CD8-positive, alpha-beta memory T cell (primary cell): ENCODE data around the gene IL10RB. TPM values are rescaled to one million over a fixed set of nuclear protein-coding genes. Genes with fewer than 3 reads are reported as not detected.
A peak's percentile ranks its signal among the peaks of the same experiment; 100 is the strongest.

Experiments used
- CTCF ChIA-PET: fragments of 350-600 bp; sonication (Branson Sonifier 250); formaldehyde crosslinking; loops from one replicate; lab custom pipeline; 2021; ENCODE audit warnings: antibody characterized with exemption; lab: Charles Lee
- POLR2A ChIA-PET: fragments of 350-600 bp; sonication (Branson Sonifier 250); formaldehyde crosslinking; loops from one replicate; lab custom pipeline; 2021; ENCODE audit warnings: antibody characterized with exemption; lab: Charles Lee
- DNase-seq, 5 donors: peaks; one replicate each; pipeline versions ENCODE4 v3.0.0 to v3.0.0-alpha.2; 2020 to 2022; ENCODE audit warnings: mixed read lengths in 1 of 5
- H3K27ac ChIP-seq: one replicate; pipeline ENCODE4 v1.7.0; 2013; ENCODE audit warnings: low read depth, mild to moderate bottlenecking, low read length, moderate library complexity
- H3K27me3 ChIP-seq: 2 replicates; pipeline ENCODE4 v1.7.0; 2013; ENCODE audit warnings: low read length, mild to moderate bottlenecking; ENCODE audit not compliant: insufficient read depth, poor library complexity, severe bottlenecking
- H3K36me3 ChIP-seq: 2 replicates; pipeline ENCODE4 v1.7.0; 2013; ENCODE audit warnings: mild to moderate bottlenecking, low read length, moderate library complexity; ENCODE audit not compliant: insufficient read depth
- H3K4me1 ChIP-seq: 2 replicates; pipeline ENCODE4 v1.7.0; 2013; ENCODE audit warnings: mild to moderate bottlenecking, low read length, moderate library complexity; ENCODE audit not compliant: insufficient read depth
- H3K4me3 ChIP-seq: 2 replicates; pipeline ENCODE4 v1.7.0; 2013; ENCODE audit warnings: mild to moderate bottlenecking, low read length
- H3K9me3 ChIP-seq: 2 replicates; pipeline ENCODE4 v1.7.0; 2013; ENCODE audit warnings: mild to moderate bottlenecking, low read length
- H3K27ac Mint-ChIP-seq, 8 donors: one replicate each; pipeline ENCODE4 v1.8.0; 2020 to 2021; ENCODE audit warnings: mixed read lengths in 8 of 8, mild to moderate bottlenecking in 6 of 8, inconsistent platforms in 3 of 8, moderate library complexity in 3 of 8
- H3K27me3 Mint-ChIP-seq, 2 donors: one replicate each; pipeline ENCODE4 v1.8.0; 2020 to 2021; ENCODE audit warnings: mixed read lengths in 2 of 2, mild to moderate bottlenecking in 1 of 2, moderate library complexity in 1 of 2
- H3K36me3 Mint-ChIP-seq, 3 donors: one replicate each; pipeline ENCODE4 v1.8.0; 2020 to 2021; ENCODE audit warnings: mixed read lengths in 3 of 3, inconsistent platforms in 1 of 3, mild to moderate bottlenecking in 1 of 3
- H3K4me1 Mint-ChIP-seq, 3 donors: one replicate each; pipeline ENCODE4 v1.8.0; 2020 to 2021; ENCODE audit warnings: mixed read lengths in 3 of 3, inconsistent platforms in 1 of 3, mild to moderate bottlenecking in 1 of 3
- H3K4me3 Mint-ChIP-seq, 7 donors: one replicate each; pipeline ENCODE4 v1.8.0; 2020 to 2021; ENCODE audit warnings: mixed read lengths in 7 of 7, mild to moderate bottlenecking in 6 of 7, moderate library complexity in 4 of 7, inconsistent platforms in 2 of 7
- H3K9me3 Mint-ChIP-seq, 5 donors: one replicate each; pipeline ENCODE4 v1.8.0; 2020 to 2022; ENCODE audit warnings: mixed read lengths in 5 of 5, mild to moderate bottlenecking in 3 of 5, moderate library complexity in 2 of 5, inconsistent platforms in 1 of 5
- polyA plus RNA-seq: library from polyadenylated mRNA; unstranded; fragments of 300-500 nt; fragmentation: Illumina TruSeq; gene quantifications from one replicate; pipeline ENCODE4 v1.2.3, GENCODE V29; 2021
- total RNA-seq, 2 experiments: library from RNA; stranded (reverse); gene quantifications; one replicate each; pipeline ENCODE4 v1.2.3, GENCODE V29; 2021

Gene IL10RB
- total and polyA plus RNA-seq, 3 experiments from 2014 or later: 23.4 to 51.4 (median 25.3) TPM

- peaks cover 26% of the 10 kb centered on the region for H3K4me1 ChIP-seq
- Mint-ChIP-seq H3K36me3 (peaks cover 11 to 50% (median 22%) of the 10 kb centered on the region in 3 donors), H3K27ac (no peak overlapping the region), H3K4me1 (peaks cover 42 to 66% (median 53%) of the 10 kb centered on the region in 3 donors), H3K27me3 (no peaks in the 10 kb centered on the region), H3K4me3 (peak overlapping the region in 1 of 7 donors; percentile 6), H3K9me3 (peaks cover 0 to 7% (median 4%) of the 10 kb centered on the region in 5 donors)
- ChIA-PET CTCF (interaction anchor here (4.8 kb wide), 1 partner anchor 27 kb away, joined by 27 read pairs; no protein-coding TSS in a partner anchor), POLR2A (no interaction called here)
- no peak for DNase-seq
- no peak overlapping the region for H3K27ac ChIP-seq
- no peaks in the 10 kb centered on the region for H3K27me3 ChIP-seq
- peaks cover 5% of the 10 kb centered on the region for H3K9me3 ChIP-seq
- H3K36me3 ChIP-seq: no peaks in the 10 kb centered on the region
- no peak overlapping the region for H3K4me3 ChIP-seq
These were observed 68.0 kb downstream of the IL10RB start for GRCh38 chr21:33334191-33334590.

GRCh38 chr21:33334824-33335223 is 68.7 kb downstream of the IL10RB start:
- H3K27ac Mint-ChIP-seq: no peak overlapping the region
- Histone ChIP-seq H3K27me3 (no peaks in the 10 kb centered on the region), H3K36me3 (no peaks in the 10 kb centered on the region), H3K27ac (no peak overlapping the region), H3K4me1 (peaks cover 24% of the 10 kb centered on the region), H3K9me3 (peaks cover 5% of the 10 kb centered on the region), H3K4me3 (no peak overlapping the region)
- CTCF ChIA-PET: no interaction called here
- peaks cover 0 to 7% (median 4%) of the 10 kb centered on the region in 5 donors for H3K9me3 Mint-ChIP-seq
- H3K27me3 Mint-ChIP-seq: no peaks in the 10 kb centered on the region
- no peak for DNase-seq
- no peak overlapping the region for H3K4me3 Mint-ChIP-seq
- H3K4me1 Mint-ChIP-seq: peaks cover 41 to 62% (median 49%) of the 10 kb centered on the region in 3 donors
- POLR2A ChIA-PET: no interaction called here
- peaks cover 11 to 51% (median 22%) of the 10 kb centered on the region in 3 donors for H3K36me3 Mint-ChIP-seq

GRCh38 chr21:33339135-33339534 is 73.0 kb downstream of the IL10RB start:
- Histone ChIP-seq H3K4me1 (no peaks in the 10 kb centered on the region), H3K36me3 (peaks cover 6% of the 10 kb centered on the region), H3K27me3 (no peaks in the 10 kb centered on the region), H3K4me3 (no peak overlapping the region), H3K9me3 (no peaks in the 10 kb centered on the region), H3K27ac (no peak overlapping the region)
- no peak for DNase-seq
- H3K27ac Mint-ChIP-seq: no peak overlapping the region
- ChIA-PET POLR2A (no interaction called here), CTCF (interaction anchor here (0.7 to 3.3 kb wide), 5 partner anchors 12 to 106 kb away, joined by 3 to 21 read pairs (median 4); partner anchors contain the start of gene IFNAR1)
- no peaks in the 10 kb centered on the region for H3K27me3 Mint-ChIP-seq
- peaks cover 4 to 55% (median 13%) of the 10 kb centered on the region in 3 donors for H3K36me3 Mint-ChIP-seq
- H3K4me3 Mint-ChIP-seq: no peak overlapping the region
- H3K9me3 Mint-ChIP-seq: no peaks in the 10 kb centered on the region
- H3K4me1 Mint-ChIP-seq: peaks cover 13 to 25% (median 22%) of the 10 kb centered on the region in 3 donors

GRCh38 chr21:33339918-33340317 is 73.8 kb downstream of the IL10RB start:
- peak overlapping the region in 4 of 8 donors; percentile 20 to 91 (median 74) for H3K27ac Mint-ChIP-seq
- peaks cover 6% of the 10 kb centered on the region for H3K36me3 ChIP-seq

GRCh38 chr21:33345751-33346238 is 79.6 kb downstream of the IL10RB start:
- Histone ChIP-seq H3K9me3 (no peaks in the 10 kb centered on the region), H3K4me3 (no peak overlapping the region), H3K4me1 (peaks cover 12% of the 10 kb centered on the region), H3K36me3 (peaks cover 6% of the 10 kb centered on the region), H3K27ac (no peak overlapping the region), H3K27me3 (no peaks in the 10 kb centered on the region)
- Mint-ChIP-seq H3K4me3 (no peak overlapping the region), H3K27ac (peak overlapping the region in 2 of 8 donors; percentile 31 to 61), H3K9me3 (no peaks in the 10 kb centered on the region), H3K27me3 (no peaks in the 10 kb centered on the region), H3K36me3 (peaks cover 0 to 76% (median 15%) of the 10 kb centered on the region in 3 donors), H3K4me1 (peaks cover 3 to 23% (median 7%) of the 10 kb centered on the region in 3 donors)
- CTCF ChIA-PET: interaction anchor here (1.0 kb wide), 1 partner anchor 101 kb away, joined by 4 read pairs; no protein-coding TSS in a partner anchor
- no peak for DNase-seq
- POLR2A ChIA-PET: interaction anchor here (0.6 kb wide), 1 partner anchor 9 kb away, joined by 3 read pairs; no protein-coding TSS in a partner anchor

More at GRCh38 chr21:33339918-33340317, 73.8 kb downstream of the IL10RB start:
- no peaks in the 10 kb centered on the region for H3K4me1 ChIP-seq
- no peak overlapping the region for H3K27ac ChIP-seq
- Mint-ChIP-seq H3K36me3 (peaks cover 4 to 57% (median 13%) of the 10 kb centered on the region in 3 donors), H3K9me3 (no peaks in the 10 kb centered on the region), H3K4me3 (no peak overlapping the region), H3K4me1 (peaks cover 12 to 22% (median 17%) of the 10 kb centered on the region in 3 donors), H3K27me3 (no peaks in the 10 kb centered on the region)
- CTCF ChIA-PET: interaction anchor here (1.6 to 3.3 kb wide), 4 partner anchors 9 to 28 kb away, joined by 4 to 21 read pairs (median 4); no protein-coding TSS in a partner anchor
- no peak for DNase-seq
- POLR2A ChIA-PET: no interaction called here
- no peak overlapping the region for H3K4me3 ChIP-seq
- no peaks in the 10 kb centered on the region for H3K9me3 ChIP-seq
- H3K27me3 ChIP-seq: no peaks in the 10 kb centered on the region

Other genes starting within 250 kb of the IL10RB start
- gene OLIG2, start 240.4 kb upstream of the IL10RB start, total RNA-seq: not detected
- gene OLIG2, start 240.4 kb upstream of the IL10RB start, polyA plus RNA-seq: not detected
- not detected for gene OLIG1, start 196.2 kb upstream of the IL10RB start, total RNA-seq
- gene OLIG1, start 196.2 kb upstream of the IL10RB start, polyA plus RNA-seq: not detected
- gene IFNAR2, start 36.4 kb upstream of the IL10RB start, total RNA-seq: 10 to 100 TPM; 23.4 to 26.4 TPM
- 85.3 TPM for gene IFNAR2, start 36.4 kb upstream of the IL10RB start, polyA plus RNA-seq
- gene IFNAR1, start 58.6 kb downstream of the IL10RB start, total RNA-seq: 10 to 100 TPM; 31.6 to 34.1 TPM
- 54.6 TPM for gene IFNAR1, start 58.6 kb downstream of the IL10RB start, polyA plus RNA-seq
- 1 to 10 TPM; 2.3 to 3.1 TPM for gene IFNGR2, start 137.0 kb downstream of the IL10RB start, total RNA-seq
- 3.1 TPM for gene IFNGR2, start 137.0 kb downstream of the IL10RB start, polyA plus RNA-seq
- 10 to 100 TPM; 29.2 to 29.4 TPM for gene TMEM50B, start 213.6 kb downstream of the IL10RB start, total RNA-seq
- gene TMEM50B, start 213.6 kb downstream of the IL10RB start, polyA plus RNA-seq: 56.2 TPM
- under 1 TPM; 0.60 to 0.63 TPM for gene DNAJC28, start 225.3 kb downstream of the IL10RB start, total RNA-seq
- gene DNAJC28, start 225.3 kb downstream of the IL10RB start, polyA plus RNA-seq: 1.7 TPM